HCT116 (cell line): ENCODE data around the gene DHRS2. TPM values are rescaled to one million over a fixed set of nuclear protein-coding genes. Genes with fewer than 3 reads are reported as not detected.

Experiments used
- ATAC-seq: fragments of 200-7000 bp; cut with Tn5 transposase; 2 replicates; pipeline ENCODE4 v1.9.1; 2020; ENCODE audit warnings: mild to moderate bottlenecking, moderate library complexity
- BruUV-seq: library from RNA; stranded (reverse); fragments of 400-500 nt; replicated peaks from 2 replicates; lab custom pipeline; 2021; lab: Mats Ljungman, UMichigan
- CTCF ChIA-PET: fragments of 300-600 bp; sonication (Branson Sonifier 250); formaldehyde crosslinking; loops from one replicate; lab custom pipeline; 2021; ENCODE audit warnings: antibody characterized with exemption; lab: Charles Lee
- POLR2A ChIA-PET: fragments of 300-600, 350-600 bp; sonication (Branson Sonifier 250); formaldehyde crosslinking; loops from one replicate; lab custom pipeline; 2021; ENCODE audit warnings: antibody characterized with exemption; lab: Charles Lee
- RAD21 ChIA-PET, 2 experiments: fragments of 300-600 bp; sonication (Branson Sonifier 250); formaldehyde crosslinking; loops; one replicate each; lab custom pipeline; 2023; ENCODE audit warnings: low total read pairs in 2 of 2; ENCODE audit not compliant: uncharacterized antibody in 2 of 2, unreplicated experiment in 2 of 2, low non-redundant PET in 1 of 2; lab: Charles Lee
- DNase-seq: peaks from one replicate; pipeline ENCODE4 v3.0.0-alpha.2; 2010; ENCODE audit warnings: low read depth, low spot score
- H2AFZ ChIP-seq: fragments of 200-600 bp; shearing (Covaris generic), sonication (generic); 2 replicates; pipeline ENCODE4 v1.6.1; 2017; ENCODE audit warnings: low read depth, mixed run types, mixed read lengths, antibody characterized with exemption, low read length; ENCODE audit not compliant: poor library complexity, severe bottlenecking
- H3K27ac ChIP-seq: 2 replicates; pipeline ENCODE4 v1.5.1; 2012; ENCODE audit warnings: low read depth, low read length
- H3K27me3 ChIP-seq: fragments of 200-600 bp; sonication (generic); 2 replicates; pipeline ENCODE4 v1.6.1; 2016; ENCODE audit warnings: mixed run types, low read length, mixed read lengths; ENCODE audit not compliant: insufficient read depth
- H3K36me3 ChIP-seq, 2 experiments: fragments of 200-500 bp in 1 of 2; fragments of 200-600 bp in 1 of 2; sonication (Bioruptor generic) in 1 of 2; sonication (generic) in 1 of 2; 2 replicates each; pipeline versions ENCODE4 v1.5.1 to v1.6.1; 2014 to 2016; ENCODE audit warnings: low read length in 2 of 2, inconsistent platforms in 1 of 2, mixed read lengths in 1 of 2, mixed run types in 1 of 2; ENCODE audit not compliant: insufficient read depth in 2 of 2, control insufficient read depth in 1 of 2
- H3K4me1 ChIP-seq, 2 experiments: fragments of 200-600 bp in 1 of 2; sonication (generic) in 1 of 2; 2 replicates each; pipeline versions ENCODE4 v1.5.1 to v1.6.1; 2012 to 2017; ENCODE audit warnings: low read length in 2 of 2, inconsistent platforms in 1 of 2, mild to moderate bottlenecking in 1 of 2, mixed read lengths in 1 of 2, mixed run types in 1 of 2, moderate library complexity in 1 of 2; ENCODE audit not compliant: insufficient read depth in 2 of 2, control insufficient read depth in 1 of 2
- H3K4me2 ChIP-seq: fragments of 200-600 bp; sonication (generic); 2 replicates; pipeline ENCODE4 v1.6.1; 2017; ENCODE audit warnings: mixed run types, low read length, mixed read lengths
- H3K4me3 ChIP-seq, 2 experiments: fragments of 200-600 bp in 1 of 2; sonication (generic) in 1 of 2; replicated peaks in 1 of 2; 2 replicates each; pipeline ENCODE4 v1.5.1; 2011 to 2016; ENCODE audit warnings: low read length in 2 of 2, control low read depth in 1 of 2, low read depth in 1 of 2, mild to moderate bottlenecking in 1 of 2, mixed read lengths in 1 of 2, mixed run types in 1 of 2
- H3K79me2 ChIP-seq: fragments of 200-600 bp; sonication (generic); 2 replicates; pipeline ENCODE4 v1.6.1; 2017; ENCODE audit warnings: mild to moderate bottlenecking, mixed run types, low read length, moderate library complexity, mixed read lengths; ENCODE audit not compliant: insufficient read depth
- H3K9ac ChIP-seq: fragments of 200-600 bp; sonication (generic); 2 replicates; pipeline ENCODE4 v1.6.1; 2016; ENCODE audit warnings: low read length, mixed read lengths
- H3K9me2 ChIP-seq: fragments of 200-600 bp; sonication (generic), shearing (Covaris generic); 2 replicates; pipeline ENCODE4 v1.6.1; 2017; ENCODE audit warnings: mixed run types, mild to moderate bottlenecking, moderate library complexity; ENCODE audit not compliant: insufficient read depth
- H3K9me3 ChIP-seq, 2 experiments: fragments of 200-500 bp in 1 of 2; fragments of 200-600 bp in 1 of 2; sonication (Bioruptor generic) in 1 of 2; sonication (generic) in 1 of 2; 2 replicates each; pipeline ENCODE4 v1.6.1; 2014 to 2017; ENCODE audit warnings: low read length in 2 of 2, mixed read lengths in 2 of 2, inconsistent platforms in 1 of 2, low read depth in 1 of 2, mild to moderate bottlenecking in 1 of 2, mixed run types in 1 of 2, moderate library complexity in 1 of 2; ENCODE audit not compliant: control insufficient read depth in 1 of 2, insufficient read depth in 1 of 2
- H4K20me1 ChIP-seq: fragments of 200-600 bp; sonication (generic), shearing (Covaris generic); 2 replicates; pipeline ENCODE4 v1.6.1; 2017; ENCODE audit warnings: mixed run types, mild to moderate bottlenecking, moderate library complexity; ENCODE audit not compliant: insufficient read depth
- ELF1 ChIP-seq: IDR thresholded peaks from 2 replicates; pipeline ENCODE4 v1.6.1; 2012; ENCODE audit warnings: low read depth, borderline replicate concordance
- EZH2 ChIP-seq: fragments of 200-600 bp; sonication (generic); IDR thresholded peaks from 2 replicates; pipeline ENCODE4 v1.6.1; 2017; ENCODE audit warnings: antibody characterized with exemption, mixed run types
- POLR2A ChIP-seq: IDR thresholded peaks from 2 replicates; pipeline ENCODE4 v1.7.0; 2011; ENCODE audit warnings: borderline replicate concordance; ENCODE audit not compliant: insufficient read depth, insufficient read length; ENCODE audit errors: extremely low read depth
- RAD21 ChIP-seq: IDR thresholded peaks from 2 replicates; pipeline ENCODE4 v1.6.1; 2012; ENCODE audit warnings: low read depth, mild to moderate bottlenecking
- SIN3A ChIP-seq: IDR thresholded peaks from 2 replicates; pipeline ENCODE4 v1.6.1; 2012; ENCODE audit warnings: low read depth
- SRF ChIP-seq: IDR thresholded peaks from 2 replicates; pipeline ENCODE4 v1.6.1; 2012; ENCODE audit warnings: low read depth
- YY1 ChIP-seq: IDR thresholded peaks from 2 replicates; pipeline ENCODE4 v1.6.1; 2011; ENCODE audit warnings: low read length, low read depth, moderate library complexity, mild to moderate bottlenecking; ENCODE audit not compliant: insufficient replicate concordance; ENCODE audit errors: extremely low read depth
- intact Hi-C: fragments of 100-400 bp; cut with micrococcal nuclease; formaldehyde crosslinking; loops from 2 replicates; pipeline ENCODE4 v1.10.0; 2022
- total RNA-seq: library from RNA; stranded (reverse); gene quantifications from one replicate; pipeline ENCODE4 v1.2.1, GENCODE V29; 2021; ENCODE audit not compliant: unreplicated experiment
- TF ChIP-seq, protein P1 (sequence below): IDR thresholded peaks from 2 replicates; pipeline ENCODE4 v1.6.1; 2012
- TF ChIP-seq, protein P2 (sequence below), 3 experiments: fragments of 200-600 bp in 1 of 3; sonication (generic) in 1 of 3; IDR thresholded peaks in 2 of 3; conservative IDR thresholded peaks in 1 of 3; 2 replicates each; pipeline ENCODE4 v1.5.1; 2012 to 2017; ENCODE audit warnings: low read depth in 2 of 3, low read length in 2 of 3, antibody characterized with exemption in 1 of 3, borderline replicate concordance in 1 of 3, control low read depth in 1 of 3, mild to moderate bottlenecking in 1 of 3, mixed read lengths in 1 of 3, mixed run types in 1 of 3, moderate library complexity in 1 of 3; ENCODE audit not compliant: insufficient read depth in 1 of 3

The DHRS2 gene
- total RNA-seq, 1 experiment from 2014 or later: 10.0 TPM

DNA sequence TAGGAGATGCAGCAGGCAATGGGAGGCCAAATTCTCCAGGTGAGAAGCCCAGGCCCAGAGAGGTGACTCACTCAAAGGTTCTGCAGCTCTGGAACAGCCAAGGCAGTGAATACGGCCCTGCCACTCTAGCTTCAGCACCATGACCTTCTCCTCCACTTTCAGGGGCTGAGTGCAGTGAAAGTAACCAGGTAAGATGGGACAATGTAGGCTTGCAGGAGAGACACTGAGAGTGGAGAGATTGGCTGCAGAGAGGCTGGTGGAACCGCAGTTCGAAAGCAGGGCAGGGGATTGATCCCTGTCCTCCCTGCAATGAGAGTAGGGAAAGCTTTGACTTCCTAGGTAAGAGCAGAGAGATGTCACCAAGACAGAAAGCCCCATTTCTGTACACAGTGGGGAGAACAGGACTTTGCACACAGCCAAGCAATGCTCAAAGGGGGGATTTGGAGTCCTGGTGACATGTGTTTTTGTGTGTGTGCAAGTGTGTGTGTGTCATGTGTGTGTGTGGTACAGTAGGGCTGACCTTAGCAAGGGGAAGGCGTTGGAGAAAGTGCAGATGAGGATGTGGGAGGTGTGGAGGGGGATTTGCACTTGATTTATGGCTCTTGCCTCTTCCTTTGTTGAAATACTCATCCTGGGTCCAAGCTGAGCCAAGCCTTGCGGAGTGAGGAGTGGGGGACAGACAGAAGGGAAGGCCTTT is 12.7 kb downstream of the DHRS2 start:
- no peak for ATAC-seq
- Histone ChIP-seq H3K9me2 (no peaks in the 10 kb centered on the region), H4K20me1 (no peaks in the 10 kb centered on the region), H3K9ac (no peak overlapping the region), H2AFZ (no peak overlapping the region), H3K4me3 (no peak overlapping the region), H3K27ac (no peak overlapping the region), H3K79me2 (no peaks in the 10 kb centered on the region), H3K27me3 (no peaks in the 10 kb centered on the region), H3K4me2 (no peak overlapping the region), H3K36me3 (no peaks in the 10 kb centered on the region), H3K9me3 (no peaks in the 10 kb centered on the region), H3K4me1 (peaks cover 4 to 14% of the 10 kb centered on the region in 2 experiments; a peak in 2 of 4 replicates)
- TF ChIP-seq EZH2 (no peak), ELF1 (no peak), RAD21 (no peak), YY1 (no peak), POLR2A (no peak), SIN3A (no peak), SRF (no peak)
- TF ChIP-seq, protein P1, sequence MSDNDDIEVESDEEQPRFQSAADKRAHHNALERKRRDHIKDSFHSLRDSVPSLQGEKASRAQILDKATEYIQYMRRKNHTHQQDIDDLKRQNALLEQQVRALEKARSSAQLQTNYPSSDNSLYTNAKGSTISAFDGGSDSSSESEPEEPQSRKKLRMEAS: no peak
- TF ChIP-seq, protein P2, sequence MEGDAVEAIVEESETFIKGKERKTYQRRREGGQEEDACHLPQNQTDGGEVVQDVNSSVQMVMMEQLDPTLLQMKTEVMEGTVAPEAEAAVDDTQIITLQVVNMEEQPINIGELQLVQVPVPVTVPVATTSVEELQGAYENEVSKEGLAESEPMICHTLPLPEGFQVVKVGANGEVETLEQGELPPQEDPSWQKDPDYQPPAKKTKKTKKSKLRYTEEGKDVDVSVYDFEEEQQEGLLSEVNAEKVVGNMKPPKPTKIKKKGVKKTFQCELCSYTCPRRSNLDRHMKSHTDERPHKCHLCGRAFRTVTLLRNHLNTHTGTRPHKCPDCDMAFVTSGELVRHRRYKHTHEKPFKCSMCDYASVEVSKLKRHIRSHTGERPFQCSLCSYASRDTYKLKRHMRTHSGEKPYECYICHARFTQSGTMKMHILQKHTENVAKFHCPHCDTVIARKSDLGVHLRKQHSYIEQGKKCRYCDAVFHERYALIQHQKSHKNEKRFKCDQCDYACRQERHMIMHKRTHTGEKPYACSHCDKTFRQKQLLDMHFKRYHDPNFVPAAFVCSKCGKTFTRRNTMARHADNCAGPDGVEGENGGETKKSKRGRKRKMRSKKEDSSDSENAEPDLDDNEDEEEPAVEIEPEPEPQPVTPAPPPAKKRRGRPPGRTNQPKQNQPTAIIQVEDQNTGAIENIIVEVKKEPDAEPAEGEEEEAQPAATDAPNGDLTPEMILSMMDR (IDR thresholded peaks at IDR 0.05 in 2 of 3, conservative IDR thresholded peaks at IDR 0.05 in 1 of 3; ENCODE audit: borderline replicate concordance in 1 of 3, insufficient read depth in 1 of 3, low read depth in 2 of 3, low read length in 2 of 3): no peak
- no peak for DNase-seq
- ChIA-PET POLR2A (no interaction called here), CTCF (no interaction called here), RAD21 (no interaction called here)
- no TSS peak for BruUV-seq
- intact Hi-C loops: no loop called here
